ENCODE measurements around the gene MNX1.

Gene MNX1

GRCh38 chr7:157032644-157033482 is 22.4 kb upstream of the MNX1 start:
- DNase-seq: no peak

GRCh38 chr7:157032128-157032527 is 21.7 kb upstream of the MNX1 start:
- DNase-seq: no peak

- DNase-seq: no peak
Measured at GRCh38 chr7:157028199-157028903, 17.9 kb upstream of the MNX1 start.

GRCh38 chr7:157027568-157028198 is 17.2 kb upstream of the MNX1 start:
- no peak for DNase-seq

- DNase-seq: no peak
Measured at GRCh38 chr7:157024716-157025115, 14.3 kb upstream of the MNX1 start.

GRCh38 chr7:157023589-157023905 is 13.1 kb upstream of the MNX1 start:
- DNase-seq: no peak

- DNase-seq: no peak
Measured at GRCh38 chr7:157022681-157023588, 12.5 kb upstream of the MNX1 start.

- no peak for DNase-seq
Measured at GRCh38 chr7:157021871-157022680, 11.6 kb upstream of the MNX1 start.

GRCh38 chr7:157021071-157021870 is 10.8 kb upstream of the MNX1 start:
- DNase-seq: no peak

- no peak for DNase-seq
Measured at GRCh38 chr7:157020514-157021070, 10.1 kb upstream of the MNX1 start.

- no peak for DNase-seq
Measured at GRCh38 chr7:157019718-157020451, 9.4 kb upstream of the MNX1 start.

GRCh38 chr7:157018997-157019608 is 8.6 kb upstream of the MNX1 start:
- no peak for DNase-seq

- no peak for DNase-seq
Measured at GRCh38 chr7:157018328-157018996, 8.0 kb upstream of the MNX1 start.

- DNase-seq: no peak
Measured at GRCh38 chr7:157017603-157018327, 7.3 kb upstream of the MNX1 start.

- no peak for DNase-seq
Measured at GRCh38 chr7:157017149-157017548, 6.7 kb upstream of the MNX1 start.

- DNase-seq: no peak
Measured at GRCh38 chr7:157016352-157017041, 6.0 kb upstream of the MNX1 start.

- no peak for DNase-seq
Measured at GRCh38 chr7:157016024-157016351, 5.5 kb upstream of the MNX1 start.
